ENCODE measurements around the gene ZNF222. TPM values are rescaled to one million over a fixed set of nuclear protein-coding genes. Genes with fewer than 3 reads are reported as not detected.
A peak's percentile ranks its signal among the peaks of the same experiment; 100 is the strongest.

ZNF222 gene
- total and polyA plus RNA-seq, 4 donors = 3.9 to 5.4 (median 4.3) TPM

- DNase-seq = peak; percentile 93 to 94
- Histone ChIP-seq H3K4me3 (ENCODE audit: low read length in 2 of 2) (peak within 1 kb of the TSS; percentile 83 to 86), H3K4me1 (ENCODE audit: control insufficient read depth in 1 of 2, insufficient read depth in 2 of 2, low read length in 2 of 2) (peaks cover 0 to 3% of the 10 kb centered on the region in 2 donors), H3K27ac (ENCODE audit: low read depth in 1 of 2, low read length in 2 of 2) (no peak within 1 kb of the TSS), H3K27me3 (ENCODE audit: control insufficient read depth in 1 of 2, insufficient read depth in 2 of 2, low read length in 1 of 2) (no peaks in the 10 kb centered on the region), H3K9me3 (ENCODE audit: control insufficient read depth, low read length) (peaks cover 5% of the 10 kb centered on the region), H3K36me3 (ENCODE audit: control insufficient read depth in 1 of 2, insufficient read depth in 2 of 2, low read length in 1 of 2) (peaks cover 2% of the 10 kb centered on the region in 2 donors)
- ATAC-seq (ENCODE audit: low FRiP score) = peak; percentile 99
- 0 to 1% methylated on average over 48 of the region's 48 CpGs for WGBS, 2 donors
- intact Hi-C loops (cut with DNase I) = loop anchor here (5.0 kb wide), 2 partner anchors 49 to 109 kb away; partner anchors contain the start of genes ZNF223 (in 1 of the 2) and ZNF225 (in 1 of the 2)
Observed at GRCh38 chr19:44002566-44003460, 22.4 kb upstream of the ZNF222 start, which contains the start of gene ZNF230. ZNF230 (plus strand) TSS chr19:44002957; CDS start chr19:44007079, 4,122 bp downstream.

GRCh38 chr19:44003461-44004009 lies 21.6 kb upstream of the ZNF222 start:
- Histone ChIP-seq H3K36me3 (ENCODE audit: control insufficient read depth in 1 of 2, insufficient read depth in 2 of 2, low read length in 1 of 2) (peaks cover 4 to 6% of the 10 kb centered on the region in 2 donors), H3K27ac (ENCODE audit: low read depth in 1 of 2, low read length in 2 of 2) (no peak overlapping the region), H3K9me3 (ENCODE audit: control insufficient read depth, low read length) (peaks cover 6% of the 10 kb centered on the region), H3K4me3 (ENCODE audit: low read length in 2 of 2) (peak overlapping the region; percentile 75 to 83), H3K4me1 (ENCODE audit: control insufficient read depth in 1 of 2, insufficient read depth in 2 of 2, low read length in 2 of 2) (peaks cover 0 to 3% of the 10 kb centered on the region in 2 donors), H3K27me3 (ENCODE audit: control insufficient read depth in 1 of 2, insufficient read depth in 2 of 2, low read length in 1 of 2) (no peaks in the 10 kb centered on the region)
- intact Hi-C loops (cut with DNase I) = loop anchor here (5.0 kb wide), 2 partner anchors 49 to 109 kb away; partner anchors contain the start of genes ZNF223 (in 1 of the 2) and ZNF225 (in 1 of the 2)
- 2% methylated on average over 15 of the region's 15 CpGs for WGBS, 2 donors
- ATAC-seq (ENCODE audit: low FRiP score) (no peak), DNase-seq (no peak)

GRCh38 chr19:44005973-44006372 lies 19.2 kb upstream of the ZNF222 start:
- peaks cover 25 to 26% of the 10 kb centered on the region in 2 donors for H3K36me3 ChIP-seq (ENCODE audit: control insufficient read depth in 1 of 2, insufficient read depth in 2 of 2, low read length in 1 of 2)
- intact Hi-C loops (cut with DNase I) = no loop called here

GRCh38 chr19:44007473-44007872 lies 17.7 kb upstream of the ZNF222 start:
- ATAC-seq (ENCODE audit: low FRiP score) = no peak
- Histone ChIP-seq H3K36me3 (ENCODE audit: control insufficient read depth in 1 of 2, insufficient read depth in 2 of 2, low read length in 1 of 2) (peaks cover 26 to 30% of the 10 kb centered on the region in 2 donors), H3K4me1 (ENCODE audit: control insufficient read depth in 1 of 2, insufficient read depth in 2 of 2, low read length in 2 of 2) (peaks cover 0 to 3% of the 10 kb centered on the region in 2 donors), H3K9me3 (ENCODE audit: control insufficient read depth, low read length) (peaks cover 26% of the 10 kb centered on the region), H3K27ac (ENCODE audit: low read depth in 1 of 2, low read length in 2 of 2) (no peak overlapping the region), H3K27me3 (ENCODE audit: control insufficient read depth in 1 of 2, insufficient read depth in 2 of 2, low read length in 1 of 2) (peaks cover 0 to 1% of the 10 kb centered on the region in 2 donors), H3K4me3 (ENCODE audit: low read length in 2 of 2) (no peak overlapping the region)
- no peak for DNase-seq
- 98 to 99% methylated on average over 6 of the region's 6 CpGs for WGBS, 2 donors
- intact Hi-C loops (cut with DNase I) = no loop called here

More at GRCh38 chr19:44005973-44006372, 19.2 kb upstream of the ZNF222 start:
- no peak for ATAC-seq (ENCODE audit: low FRiP score)
- Histone ChIP-seq H3K4me1 (ENCODE audit: control insufficient read depth in 1 of 2, insufficient read depth in 2 of 2, low read length in 2 of 2) (peaks cover 0 to 3% of the 10 kb centered on the region in 2 donors), H3K9me3 (ENCODE audit: control insufficient read depth, low read length) (peaks cover 25% of the 10 kb centered on the region), H3K27ac (ENCODE audit: low read depth in 1 of 2, low read length in 2 of 2) (no peak overlapping the region), H3K27me3 (ENCODE audit: control insufficient read depth in 1 of 2, insufficient read depth in 2 of 2, low read length in 1 of 2) (no peaks in the 10 kb centered on the region), H3K4me3 (ENCODE audit: low read length in 2 of 2) (no peak overlapping the region)
- no peak for DNase-seq
- WGBS, 2 donors = 90 to 93% methylated on average over 1 of the region's 1 CpG

GRCh38 chr19:44010468-44010867 lies 14.7 kb upstream of the ZNF222 start:
- Histone ChIP-seq H3K4me3 (ENCODE audit: low read length in 2 of 2) (peak overlapping the region in 1 of 2 donors; percentile 15), H3K9me3 (ENCODE audit: control insufficient read depth, low read length) (peaks cover 28% of the 10 kb centered on the region), H3K4me1 (ENCODE audit: control insufficient read depth in 1 of 2, insufficient read depth in 2 of 2, low read length in 2 of 2) (no peaks in the 10 kb centered on the region), H3K27ac (ENCODE audit: low read depth in 1 of 2, low read length in 2 of 2) (no peak overlapping the region), H3K27me3 (ENCODE audit: control insufficient read depth in 1 of 2, insufficient read depth in 2 of 2, low read length in 1 of 2) (peaks cover 0 to 1% of the 10 kb centered on the region in 2 donors), H3K36me3 (ENCODE audit: control insufficient read depth in 1 of 2, insufficient read depth in 2 of 2, low read length in 1 of 2) (peaks cover 26 to 30% of the 10 kb centered on the region in 2 donors)
- DNase-seq (no peak), ATAC-seq (ENCODE audit: low FRiP score) (no peak)
- 97 to 98% methylated on average over 5 of the region's 5 CpGs for WGBS, 2 donors
- intact Hi-C loops (cut with DNase I) = no loop called here

GRCh38 chr19:44019498-44019897 lies 5.7 kb upstream of the ZNF222 start:
- ATAC-seq (ENCODE audit: low FRiP score) = no peak
- no peak overlapping the region for H3K4me3 ChIP-seq (ENCODE audit: low read length in 2 of 2)
- DNase-seq = no peak
- WGBS, 2 donors = 32 to 43% methylated on average over 2 of the region's 2 CpGs
- H3K9me3 ChIP-seq (ENCODE audit: control insufficient read depth, low read length) = no peaks in the 10 kb centered on the region
- intact Hi-C loops (cut with DNase I) = no loop called here
- H3K36me3 ChIP-seq (ENCODE audit: control insufficient read depth in 1 of 2, insufficient read depth in 2 of 2, low read length in 1 of 2) = no peaks in the 10 kb centered on the region
- H3K27me3 ChIP-seq (ENCODE audit: control insufficient read depth in 1 of 2, insufficient read depth in 2 of 2, low read length in 1 of 2) = no peaks in the 10 kb centered on the region
- no peak overlapping the region for H3K27ac ChIP-seq (ENCODE audit: low read depth in 1 of 2, low read length in 2 of 2)
- H3K4me1 ChIP-seq (ENCODE audit: control insufficient read depth in 1 of 2, insufficient read depth in 2 of 2, low read length in 2 of 2) = no peaks in the 10 kb centered on the region

- ATAC-seq (ENCODE audit: low FRiP score) (no peak), DNase-seq (no peak)
- intact Hi-C loops (cut with DNase I) = no loop called here
- Histone ChIP-seq H3K27ac (ENCODE audit: low read depth in 1 of 2, low read length in 2 of 2) (no peak overlapping the region), H3K4me3 (ENCODE audit: low read length in 2 of 2) (no peak overlapping the region), H3K4me1 (ENCODE audit: control insufficient read depth in 1 of 2, insufficient read depth in 2 of 2, low read length in 2 of 2) (no peaks in the 10 kb centered on the region), H3K27me3 (ENCODE audit: control insufficient read depth in 1 of 2, insufficient read depth in 2 of 2, low read length in 1 of 2) (no peaks in the 10 kb centered on the region), H3K9me3 (ENCODE audit: control insufficient read depth, low read length) (no peaks in the 10 kb centered on the region), H3K36me3 (ENCODE audit: control insufficient read depth in 1 of 2, insufficient read depth in 2 of 2, low read length in 1 of 2) (no peaks in the 10 kb centered on the region)
Observed at GRCh38 chr19:44021221-44021620, 4.0 kb upstream of the ZNF222 start.

- WGBS, 2 donors = 34 to 36% methylated on average over 4 of the region's 4 CpGs
- no peak overlapping the region for H3K27ac ChIP-seq (ENCODE audit: low read depth in 1 of 2, low read length in 2 of 2)
- peaks cover 14 to 20% of the 10 kb centered on the region in 2 donors for H3K36me3 ChIP-seq (ENCODE audit: control insufficient read depth in 1 of 2, insufficient read depth in 2 of 2, low read length in 1 of 2)
- ATAC-seq (ENCODE audit: low FRiP score) (no peak), DNase-seq (no peak)
- peaks cover 10% of the 10 kb centered on the region for H3K9me3 ChIP-seq (ENCODE audit: control insufficient read depth, low read length)
- H3K27me3 ChIP-seq (ENCODE audit: control insufficient read depth in 1 of 2, insufficient read depth in 2 of 2, low read length in 1 of 2) = no peaks in the 10 kb centered on the region
- peak overlapping the region; percentile 92 for H3K4me3 ChIP-seq (ENCODE audit: low read length in 2 of 2)
- intact Hi-C loops (cut with DNase I) = loop anchor here in 1 of 2 donors (2.0 kb wide), 1 partner anchor 26 kb away; no protein-coding TSS in a partner anchor
- H3K4me1 ChIP-seq (ENCODE audit: control insufficient read depth in 1 of 2, insufficient read depth in 2 of 2, low read length in 2 of 2) = no peaks in the 10 kb centered on the region
Observed at GRCh38 chr19:44024900-44025216, 321 bp upstream of the ZNF222 start.

All from aorta (tissue), 5 donors.